Erythroblast (primary cell): ENCODE results near the gene TTC7B.

Experiments used
- GATA1 ChIP-seq: IDR thresholded peaks from 2 replicates; pipeline ENCODE4 v1.6.1; 2011; ENCODE audit warnings: low read depth, mild to moderate bottlenecking, control low read depth, low read length, moderate library complexity
- POLR2A ChIP-seq: IDR thresholded peaks from 2 replicates; pipeline ENCODE4 v1.6.1; 2011; ENCODE audit warnings: mild to moderate bottlenecking, low read length

- no peak for TF ChIP-seq POLR2A
- no peak for TF ChIP-seq GATA1
Observed at GRCh38 chr14:90741682-90741946, 74.6 kb downstream of the TTC7B start.
